ENCODE data around the gene KLF9. TPM values are rescaled to one million over a fixed set of nuclear protein-coding genes. Genes with fewer than 3 reads are reported as not detected.

The KLF9 gene
- total and polyA plus RNA-seq, 2 donors (not counting 1 experiment from before 2014, with no cell fraction given), result 12.1 to 36.4 TPM

DNA sequence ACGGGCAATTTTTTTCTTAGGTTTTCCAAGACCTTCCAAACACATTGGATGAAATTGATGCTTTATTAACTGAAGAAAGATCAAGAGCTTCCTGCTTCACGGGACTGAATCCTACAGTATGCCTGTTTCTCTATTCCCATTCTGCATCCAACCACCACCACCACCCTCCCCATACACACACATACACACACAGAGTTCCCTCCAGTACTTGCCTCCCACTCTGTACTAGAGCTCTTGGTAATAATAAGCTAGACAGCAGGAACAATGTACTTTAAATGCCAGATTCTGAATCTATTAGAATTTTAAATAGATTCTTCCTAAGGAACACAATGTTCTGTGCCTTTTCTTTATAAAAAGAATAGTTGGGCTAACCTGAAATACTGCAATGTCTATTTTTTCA, 67.4 kb downstream of the KLF9 start:
- WGBS (ENCODE audit: insufficient coverage), result no CpG with 5 or more reads among the region's 2 CpGs
- H3K4me3 Mint-ChIP-seq, result no peak overlapping the region
- no peaks in the 10 kb centered on the region for H3K4me1 Mint-ChIP-seq
- Histone ChIP-seq H3K27ac (ENCODE audit: low read length in 2 of 2) (no peak overlapping the region), H3K79me2 (ENCODE audit: control insufficient read depth, insufficient read depth, low read length) (no peaks in the 10 kb centered on the region), H3K4me2 (replicated peaks; ENCODE audit: low read depth, low read length, poor library complexity, severe bottlenecking) (no peak overlapping the region), H3K27me3 (replicated peaks in 1 of 4; ENCODE audit: control extremely low read depth in 1 of 4, control insufficient read depth in 3 of 4, insufficient read depth in 4 of 4, low read length in 3 of 4) (no peaks in the 10 kb centered on the region), H3K4me1 (ENCODE audit: control insufficient read depth in 2 of 2, insufficient read depth in 2 of 2, low read length in 2 of 2) (no peaks in the 10 kb centered on the region), H3K4me3 (ENCODE audit: control extremely low read depth in 1 of 5, extremely low read depth in 1 of 5, insufficient read depth in 1 of 5, low read depth in 2 of 5, low read length in 4 of 5) (no peak overlapping the region), H3K9ac (ENCODE audit: low read length) (no peak overlapping the region), H3K9me3 (ENCODE audit: control extremely low read depth in 1 of 3, control insufficient read depth in 2 of 3, insufficient read depth in 1 of 3, low read length in 2 of 3) (no peaks in the 10 kb centered on the region), H3K36me3 (replicated peaks in 1 of 2; ENCODE audit: control extremely low read depth in 1 of 2, control insufficient read depth in 1 of 2, extremely low read depth in 1 of 2, insufficient read depth in 2 of 2, low read length in 1 of 2) (peaks cover 17 to 36% of the 10 kb centered on the region in 2 experiments), H4K20me1 (ENCODE audit: control insufficient read depth, insufficient read depth, low read length, poor library complexity, severe bottlenecking) (no peaks in the 10 kb centered on the region), H2AFZ (ENCODE audit: insufficient read depth, low read depth, low read length, poor library complexity, severe bottlenecking) (no peak overlapping the region)
- ChIA-PET POLR2A (no interaction called here), CTCF (interaction anchor here (1.8 kb wide), 1 partner anchor 256 kb away, joined by 5 read pairs; no protein-coding TSS in a partner anchor)
- intact Hi-C loops (cut with micrococcal nuclease), result no loop called here
- no peak for ATAC-seq (ENCODE audit: low read depth)
- no peak for DNase-seq
- H3K9me3 Mint-ChIP-seq (ENCODE audit: insufficient read depth), result no peaks in the 10 kb centered on the region
- H3K27ac Mint-ChIP-seq, result no peak overlapping the region
- no peak for TF ChIP-seq CTCF (IDR thresholded peaks at IDR 0.05)
- no peak for TF ChIP-seq EZH2 (IDR thresholded peaks at IDR 0.05; ENCODE audit: borderline replicate concordance, insufficient read depth, low read depth, low read length, poor library complexity, severe bottlenecking)
- H3K27me3 Mint-ChIP-seq, result no peaks in the 10 kb centered on the region

DNA sequence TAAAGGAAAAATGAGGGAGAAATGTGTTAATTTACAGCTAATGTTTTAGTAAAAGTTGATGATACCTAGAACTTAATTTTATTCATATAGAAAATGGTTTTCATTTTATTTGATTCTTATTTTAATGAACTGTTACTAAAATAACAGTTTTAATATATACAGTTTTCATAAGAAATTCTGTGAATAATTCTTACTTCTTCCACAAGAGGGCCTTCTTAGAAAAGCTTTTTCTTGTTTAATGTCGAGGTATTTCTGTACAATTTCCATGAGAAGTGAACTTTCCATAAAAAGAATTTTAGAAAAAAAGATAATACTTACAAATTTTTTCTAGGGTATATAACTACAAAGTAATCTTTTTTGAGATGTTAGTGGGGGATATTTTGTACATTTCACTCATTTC, 73.9 kb downstream of the KLF9 start:
- H3K9ac ChIP-seq (ENCODE audit: low read length), result no peak overlapping the region
- H3K4me2 ChIP-seq (replicated peaks; ENCODE audit: low read depth, low read length, poor library complexity, severe bottlenecking), result no peak overlapping the region
- no peaks in the 10 kb centered on the region for H4K20me1 ChIP-seq (ENCODE audit: control insufficient read depth, insufficient read depth, low read length, poor library complexity, severe bottlenecking)
- POLR2A ChIA-PET, result no interaction called here
- H3K79me2 ChIP-seq (ENCODE audit: control insufficient read depth, insufficient read depth, low read length), result no peaks in the 10 kb centered on the region
- intact Hi-C loops (cut with micrococcal nuclease), result loop anchor here (1.0 to 2.0 kb wide), 3 partner anchors 72 to 262 kb away; no protein-coding TSS in a partner anchor
- Mint-ChIP-seq H3K4me3 (no peak overlapping the region), H3K27ac (no peak overlapping the region), H3K27me3 (no peaks in the 10 kb centered on the region), H3K9me3 (ENCODE audit: insufficient read depth) (no peaks in the 10 kb centered on the region), H3K4me1 (no peaks in the 10 kb centered on the region)
- no peaks in the 10 kb centered on the region for H3K9me3 ChIP-seq (ENCODE audit: control extremely low read depth in 1 of 3, control insufficient read depth in 2 of 3, insufficient read depth in 1 of 3, low read length in 2 of 3)
- no peak overlapping the region for H3K4me3 ChIP-seq (ENCODE audit: control extremely low read depth in 1 of 5, extremely low read depth in 1 of 5, insufficient read depth in 1 of 5, low read depth in 2 of 5, low read length in 4 of 5)
- DNase-seq (peak; percentile 32), ATAC-seq (ENCODE audit: low read depth) (no peak)
- no peaks in the 10 kb centered on the region for H3K4me1 ChIP-seq (ENCODE audit: control insufficient read depth in 2 of 2, insufficient read depth in 2 of 2, low read length in 2 of 2)
- H3K27ac ChIP-seq (ENCODE audit: low read length in 2 of 2), result no peak overlapping the region
- H3K27me3 ChIP-seq (replicated peaks in 1 of 4; ENCODE audit: control extremely low read depth in 1 of 4, control insufficient read depth in 3 of 4, insufficient read depth in 4 of 4, low read length in 3 of 4), result no peaks in the 10 kb centered on the region
- CTCF ChIA-PET, result interaction anchor here (0.7 to 4.0 kb wide), 17 partner anchors 11 to 261 kb away, joined by 3 to 80 read pairs (median 5); no protein-coding TSS in a partner anchor
- H3K36me3 ChIP-seq (replicated peaks in 1 of 2; ENCODE audit: control extremely low read depth in 1 of 2, control insufficient read depth in 1 of 2, extremely low read depth in 1 of 2, insufficient read depth in 2 of 2, low read length in 1 of 2), result peaks cover 3 to 8% of the 10 kb centered on the region in 2 experiments
- no peak overlapping the region for H2AFZ ChIP-seq (ENCODE audit: insufficient read depth, low read depth, low read length, poor library complexity, severe bottlenecking)
- TF ChIP-seq CTCF (IDR thresholded peaks at IDR 0.05) (peak; percentile 78), EZH2 (IDR thresholded peaks at IDR 0.05; ENCODE audit: borderline replicate concordance, insufficient read depth, low read depth, low read length, poor library complexity, severe bottlenecking) (no peak)
- no CpG with 5 or more reads among the region's 1 CpG for WGBS (ENCODE audit: insufficient coverage)

Other genes starting within 250 kb of the KLF9 start
- gene SMC5, start 155.7 kb downstream of the KLF9 start, total RNA-seq, result 75.0 and 82.1 TPM in 2 replicates
- 8.9 and 14.9 TPM in 2 replicates for gene SMC5, start 155.7 kb downstream of the KLF9 start, polyA plus RNA-seq

Measured in B cell (primary cell).